Esophagus muscularis mucosa (tissue), 4 donors: ENCODE data around the gene HNF1A. TPM values are rescaled to one million over a fixed set of nuclear protein-coding genes. Genes with fewer than 3 reads are reported as not detected.

Source experiments
- DNase-seq: peaks from one replicate; pipeline ENCODE4 v3.0.0-alpha.2; 2017; ENCODE audit errors: extremely low spot score
- H3K27ac ChIP-seq, 4 donors: fragments of 200-600 bp; sonication (generic); replicated peaks in 1 of 4; 1 replicate in 3 of 4; 2 replicates in 1 of 4; pipeline ENCODE4 v1.5.1; 2016 to 2019; ENCODE audit warnings: mild to moderate bottlenecking in 1 of 4
- H3K27me3 ChIP-seq, 4 donors: fragments of 200-600 bp; sonication (generic); one replicate each; pipeline versions ENCODE4 v1.5.1 to v1.6.0; 2016 to 2019
- H3K36me3 ChIP-seq, 4 donors: fragments of 200-600 bp; sonication (generic); one replicate each; pipeline ENCODE4 v1.5.1; 2016 to 2019
- H3K4me1 ChIP-seq, 4 donors: fragments of 200-600 bp; sonication (generic); one replicate each; pipeline ENCODE4 v1.5.1; 2016 to 2019
- H3K4me3 ChIP-seq, 4 donors: fragments of 200-600 bp; sonication (generic); 1 replicate in 2 of 4; 2 replicates in 2 of 4; pipeline ENCODE4 v1.5.1; 2016 to 2019; ENCODE audit warnings: mild to moderate bottlenecking in 4 of 4, moderate library complexity in 1 of 4
- H3K9me3 ChIP-seq, 4 donors: fragments of 200-600 bp; sonication (generic); 1 replicate in 3 of 4; 2 replicates in 1 of 4; pipeline ENCODE4 v1.5.1; 2016 to 2019
- EP300 ChIP-seq: sonication (generic); formaldehyde crosslinking; IDR thresholded peaks from one replicate; pipeline ENCODE4 v1.6.1; 2017; ENCODE audit warnings: antibody characterized with exemption
- POLR2A ChIP-seq: fragments of 450-650 bp; IDR thresholded peaks from one replicate; pipeline ENCODE4 v1.6.1; 2017; ENCODE audit warnings: antibody characterized with exemption, moderate library complexity, mild to moderate bottlenecking, low read depth
- POLR2AphosphoS5 ChIP-seq, 2 donors: sonication (generic); formaldehyde crosslinking; IDR thresholded peaks; one replicate each; pipeline ENCODE4 v1.6.1; 2017; ENCODE audit warnings: antibody characterized with exemption in 2 of 2
- WGBS: methylation state at CpG from one replicate; pipeline ENCODE4 v1.1.5; 2018; 5-methylcytosine and 5-hydroxymethylcytosine counted together
- intact Hi-C: fragments of 100-400 bp; cut with DNase I; formaldehyde crosslinking; loops from one replicate; pipeline ENCODE4 v1.15.1; 2023
- total RNA-seq, 4 donors: library from RNA; depleted of rRNA; stranded (reverse); fragments of >200 nt; gene quantifications; one replicate each; pipeline versions ENCODE4 v1.1.0 to v1.2.1, GENCODE V29; 2016
- TF ChIP-seq, protein P1 (sequence below), 3 experiments: fragments of 200-600 bp in 2 of 3; fragments of 450-650 bp in 1 of 3; sonication (generic) in 2 of 3; IDR thresholded peaks; one replicate each; pipeline ENCODE4 v1.5.1; 2017 to 2019; ENCODE audit warnings: antibody characterized with exemption in 3 of 3, mild to moderate bottlenecking in 2 of 3, moderate library complexity in 1 of 3

Gene HNF1A
- total RNA-seq, 4 donors from 2014 or later = not detected

DNA sequence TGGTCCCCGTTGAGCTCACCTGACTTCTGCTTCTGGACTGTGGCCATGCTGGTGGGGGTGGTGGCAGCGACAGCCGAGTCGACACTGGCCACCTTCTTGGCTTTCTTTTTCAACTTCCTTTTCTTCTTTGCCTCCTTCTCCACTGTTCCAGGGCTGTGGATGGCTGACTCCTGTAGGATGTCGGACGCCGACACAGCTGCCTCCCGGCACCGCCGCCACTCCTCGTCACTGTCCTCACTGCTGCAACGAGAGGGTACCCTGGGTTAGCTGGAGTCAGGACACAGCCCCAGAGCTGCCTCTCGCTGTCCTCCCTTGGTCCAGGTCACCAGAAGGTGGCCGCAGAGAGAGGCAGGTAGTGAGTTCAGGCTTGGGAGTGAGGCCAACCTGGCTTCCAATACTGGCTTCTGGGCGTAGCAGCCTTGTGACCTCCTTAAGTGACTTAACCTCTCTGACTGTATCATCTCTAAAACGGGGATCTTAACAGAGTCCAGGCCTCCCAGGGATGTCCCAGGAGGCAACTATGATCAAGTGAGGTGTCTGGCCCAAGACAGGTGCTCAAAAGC, 26.0 kb downstream of the HNF1A start:
- WGBS = 91% methylated on average over 13 of the region's 16 CpGs
- intact Hi-C loops = no loop called here

DNA sequence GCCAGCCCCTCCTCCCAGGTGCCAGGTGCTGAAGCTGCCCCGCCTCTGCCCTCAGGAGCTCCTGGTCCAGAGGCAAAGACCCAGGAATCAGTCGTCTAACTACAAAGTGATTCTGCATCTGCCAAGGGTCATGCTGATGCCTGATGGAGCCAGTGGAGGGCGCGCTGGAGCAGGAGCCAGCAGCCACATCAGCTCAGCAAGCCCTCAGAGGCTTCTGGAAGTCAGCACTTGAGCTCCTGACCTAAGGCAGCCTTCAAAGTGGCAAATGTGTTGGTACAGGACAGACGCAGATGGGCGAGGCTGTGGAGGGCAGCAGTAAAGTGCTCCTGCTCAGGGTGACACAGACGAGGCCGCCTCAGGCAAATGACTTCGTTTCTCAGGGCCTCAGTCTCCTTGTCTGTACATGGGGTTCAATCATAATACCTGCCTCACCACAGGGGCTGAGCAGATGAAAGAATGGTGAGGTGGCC, 27.0 kb downstream of the HNF1A start:
- no peak for TF ChIP-seq POLR2A
- TF ChIP-seq POLR2AphosphoS5 (IDR thresholded peaks at IDR 0.05) = no peak
- TF ChIP-seq, protein P1, sequence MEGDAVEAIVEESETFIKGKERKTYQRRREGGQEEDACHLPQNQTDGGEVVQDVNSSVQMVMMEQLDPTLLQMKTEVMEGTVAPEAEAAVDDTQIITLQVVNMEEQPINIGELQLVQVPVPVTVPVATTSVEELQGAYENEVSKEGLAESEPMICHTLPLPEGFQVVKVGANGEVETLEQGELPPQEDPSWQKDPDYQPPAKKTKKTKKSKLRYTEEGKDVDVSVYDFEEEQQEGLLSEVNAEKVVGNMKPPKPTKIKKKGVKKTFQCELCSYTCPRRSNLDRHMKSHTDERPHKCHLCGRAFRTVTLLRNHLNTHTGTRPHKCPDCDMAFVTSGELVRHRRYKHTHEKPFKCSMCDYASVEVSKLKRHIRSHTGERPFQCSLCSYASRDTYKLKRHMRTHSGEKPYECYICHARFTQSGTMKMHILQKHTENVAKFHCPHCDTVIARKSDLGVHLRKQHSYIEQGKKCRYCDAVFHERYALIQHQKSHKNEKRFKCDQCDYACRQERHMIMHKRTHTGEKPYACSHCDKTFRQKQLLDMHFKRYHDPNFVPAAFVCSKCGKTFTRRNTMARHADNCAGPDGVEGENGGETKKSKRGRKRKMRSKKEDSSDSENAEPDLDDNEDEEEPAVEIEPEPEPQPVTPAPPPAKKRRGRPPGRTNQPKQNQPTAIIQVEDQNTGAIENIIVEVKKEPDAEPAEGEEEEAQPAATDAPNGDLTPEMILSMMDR (IDR thresholded peaks at IDR 0.05) = peak in 2 of 3 experiments; percentile 12 to 34
- TF ChIP-seq EP300 = no peak
- no peak overlapping the region for H3K4me3 ChIP-seq
- H3K4me1 ChIP-seq = no peaks in the 10 kb centered on the region
- no peaks in the 10 kb centered on the region for H3K27me3 ChIP-seq
- H3K36me3 ChIP-seq = peaks cover 22 to 98% (median 89%) of the 10 kb centered on the region in 4 donors
- 66% methylated on average over 9 of the region's 9 CpGs for WGBS
- H3K27ac ChIP-seq = no peak overlapping the region
- no peaks in the 10 kb centered on the region for H3K9me3 ChIP-seq
- DNase-seq = no peak
- intact Hi-C loops = no loop called here

More for the DNA sequence above, 26.0 kb downstream of the HNF1A start:
- DNase-seq = no peak
- Histone ChIP-seq H3K27ac (no peak overlapping the region), H3K36me3 (peaks cover 13 to 88% (median 78%) of the 10 kb centered on the region in 4 donors), H3K4me3 (no peak overlapping the region), H3K4me1 (peaks cover 0 to 4% (median 0%) of the 10 kb centered on the region in 4 donors), H3K27me3 (peaks cover 0 to 3% (median 0%) of the 10 kb centered on the region in 4 donors), H3K9me3 (no peaks in the 10 kb centered on the region)
- TF ChIP-seq, protein P1 (IDR thresholded peaks at IDR 0.05) = no peak
- TF ChIP-seq POLR2AphosphoS5 (IDR thresholded peaks at IDR 0.05) (no peak), POLR2A (no peak), EP300 (no peak)

GRCh38 chr12:121008347-121009098, 30.2 kb downstream of the HNF1A start:
- H3K9me3 ChIP-seq = no peaks in the 10 kb centered on the region
- TF ChIP-seq POLR2AphosphoS5 (IDR thresholded peaks at IDR 0.05) (no peak), POLR2A (no peak), EP300 (no peak)
- TF ChIP-seq, protein P1 (IDR thresholded peaks at IDR 0.05) = no peak
- no peaks in the 10 kb centered on the region for H3K27me3 ChIP-seq
- H3K27ac ChIP-seq = no peak overlapping the region
- peaks cover 20 to 94% (median 86%) of the 10 kb centered on the region in 4 donors for H3K36me3 ChIP-seq
- 93% methylated on average over 8 of the region's 8 CpGs for WGBS
- H3K4me1 ChIP-seq = no peaks in the 10 kb centered on the region
- H3K4me3 ChIP-seq = no peak overlapping the region
- intact Hi-C loops = no loop called here
- no peak for DNase-seq

DNA sequence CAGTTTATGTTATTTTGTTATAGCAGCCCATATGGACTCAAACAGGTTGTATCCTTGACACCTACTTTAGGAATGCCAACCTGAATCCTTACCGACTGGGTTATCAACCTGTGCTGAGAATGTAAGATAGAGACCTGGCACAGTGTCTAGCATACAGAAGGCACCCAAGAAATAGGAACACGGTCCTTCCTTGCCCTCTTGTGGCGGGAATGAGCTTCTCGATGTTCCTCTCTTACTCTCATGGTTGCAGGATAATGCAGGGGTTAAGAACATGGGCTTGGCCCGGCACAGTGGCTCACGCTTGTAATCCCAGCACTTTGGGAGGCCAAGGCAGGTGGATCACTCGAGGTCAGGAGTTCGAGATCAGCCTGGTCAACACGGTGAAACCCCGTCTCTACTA, 31.4 kb downstream of the HNF1A start:
- intact Hi-C loops = no loop called here
- Histone ChIP-seq H3K27ac (no peak overlapping the region), H3K4me1 (peaks cover 0 to under 1% (median 0%) of the 10 kb centered on the region in 4 donors), H3K27me3 (no peaks in the 10 kb centered on the region), H3K36me3 (peaks cover 14 to 83% (median 74%) of the 10 kb centered on the region in 4 donors), H3K9me3 (no peaks in the 10 kb centered on the region), H3K4me3 (no peak overlapping the region)
- DNase-seq = no peak
- TF ChIP-seq, protein P1 (IDR thresholded peaks at IDR 0.05) = peak in 2 of 3 experiments; percentile 5 to 19
- TF ChIP-seq EP300 (no peak), POLR2A (no peak), POLR2AphosphoS5 (IDR thresholded peaks at IDR 0.05) (no peak)
- WGBS = 65% methylated on average over 10 of the region's 10 CpGs
